Measurements from ENCODE around the gene CTDSPL.

- TF ChIP-seq POLR2A (IDR thresholded peaks at IDR 0.05) (no peak), CTCF (IDR thresholded peaks at IDR 0.05) (no peak), EP300 (IDR thresholded peaks at IDR 0.05) (no peak), POLR2AphosphoS5 (IDR thresholded peaks at IDR 0.05) (no peak)
Observed at GRCh38 chr3:37891227-37891626, 29.5 kb downstream of the CTDSPL start.

Measured in suprapubic skin (tissue), 4 donors.